Measurements from ENCODE around the gene ARSD. TPM values are rescaled to one million over a fixed set of nuclear protein-coding genes. Genes with fewer than 3 reads are reported as not detected.
"Not testable (repeated sequence)": the region's sequence is repeated elsewhere in the genome, so short reads cannot be mapped to it uniquely, and the experiment has no call there.

Gene ARSD
- total RNA-seq, 2 donors from 2014 or later: 13.2 to 25.3 TPM

DNA sequence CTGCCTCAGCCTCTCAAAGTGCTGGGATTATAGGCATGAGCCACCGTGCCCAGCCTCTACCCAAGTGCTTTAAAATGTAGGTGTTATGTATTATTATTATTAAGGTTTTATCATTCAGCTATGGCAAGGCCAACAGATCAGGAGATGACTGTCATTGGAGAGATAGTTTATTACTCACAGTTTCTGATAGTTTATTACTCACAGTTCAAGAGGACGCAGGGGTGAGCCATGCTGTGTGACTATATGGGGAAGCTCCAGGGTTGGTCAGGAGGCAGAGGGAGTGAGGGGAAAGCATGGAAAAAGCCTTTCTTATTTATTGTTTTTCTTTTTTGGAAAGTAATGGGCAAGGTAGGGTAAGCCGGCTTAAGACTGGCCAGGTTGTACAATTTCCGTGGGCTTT is 25.4 kb upstream of the ARSD start:
- DNase-seq (ENCODE audit: low spot score) (no peak), ATAC-seq (ENCODE audit: insufficient number of reproducible peaks, low FRiP score, low read depth) (no peak)
- H3K9me3 ChIP-seq: no peaks in the 10 kb centered on the region
- H3K36me3 ChIP-seq: no peaks in the 10 kb centered on the region
- TF ChIP-seq, protein P1, sequence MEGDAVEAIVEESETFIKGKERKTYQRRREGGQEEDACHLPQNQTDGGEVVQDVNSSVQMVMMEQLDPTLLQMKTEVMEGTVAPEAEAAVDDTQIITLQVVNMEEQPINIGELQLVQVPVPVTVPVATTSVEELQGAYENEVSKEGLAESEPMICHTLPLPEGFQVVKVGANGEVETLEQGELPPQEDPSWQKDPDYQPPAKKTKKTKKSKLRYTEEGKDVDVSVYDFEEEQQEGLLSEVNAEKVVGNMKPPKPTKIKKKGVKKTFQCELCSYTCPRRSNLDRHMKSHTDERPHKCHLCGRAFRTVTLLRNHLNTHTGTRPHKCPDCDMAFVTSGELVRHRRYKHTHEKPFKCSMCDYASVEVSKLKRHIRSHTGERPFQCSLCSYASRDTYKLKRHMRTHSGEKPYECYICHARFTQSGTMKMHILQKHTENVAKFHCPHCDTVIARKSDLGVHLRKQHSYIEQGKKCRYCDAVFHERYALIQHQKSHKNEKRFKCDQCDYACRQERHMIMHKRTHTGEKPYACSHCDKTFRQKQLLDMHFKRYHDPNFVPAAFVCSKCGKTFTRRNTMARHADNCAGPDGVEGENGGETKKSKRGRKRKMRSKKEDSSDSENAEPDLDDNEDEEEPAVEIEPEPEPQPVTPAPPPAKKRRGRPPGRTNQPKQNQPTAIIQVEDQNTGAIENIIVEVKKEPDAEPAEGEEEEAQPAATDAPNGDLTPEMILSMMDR (IDR thresholded peaks at IDR 0.05): no peak
- H3K27me3 ChIP-seq (replicated peaks; ENCODE audit: insufficient read depth): no peaks in the 10 kb centered on the region
- H3K4me1 ChIP-seq (ENCODE audit: control insufficient read depth in 1 of 2, low read depth in 2 of 2): no peaks in the 10 kb centered on the region
- H3K4me3 ChIP-seq: no peak overlapping the region
- H3K27ac ChIP-seq: no peak overlapping the region

DNA sequence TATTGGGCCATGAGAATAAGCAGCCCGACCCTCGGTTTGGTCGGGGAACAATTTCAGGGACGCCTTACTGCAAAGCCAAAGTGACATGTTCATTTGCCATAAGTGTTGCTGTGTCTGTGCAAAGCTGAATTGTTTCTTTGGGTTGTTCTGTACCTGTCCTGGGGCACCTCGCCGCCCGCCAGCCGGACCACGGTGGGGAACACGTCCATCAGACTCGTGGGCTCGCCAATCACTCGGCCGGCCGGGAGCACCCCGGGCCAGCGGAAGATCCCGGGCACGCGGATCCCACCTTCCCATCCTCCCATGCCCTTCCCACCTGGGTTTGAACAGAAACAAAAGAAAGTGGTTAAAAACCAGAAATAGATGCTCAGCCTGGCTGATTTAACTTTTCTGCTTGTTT is 8.8 kb upstream of the ARSD start:
- not testable (repeated sequence) for DNase-seq (ENCODE audit: low spot score); ATAC-seq (ENCODE audit: insufficient number of reproducible peaks, low FRiP score, low read depth); H3K27me3 ChIP-seq (replicated peaks; ENCODE audit: insufficient read depth); H3K36me3 ChIP-seq; H3K4me1 ChIP-seq (ENCODE audit: control insufficient read depth in 1 of 2, low read depth in 2 of 2); H3K9me3 ChIP-seq; H3K27ac ChIP-seq; H3K4me3 ChIP-seq

DNA sequence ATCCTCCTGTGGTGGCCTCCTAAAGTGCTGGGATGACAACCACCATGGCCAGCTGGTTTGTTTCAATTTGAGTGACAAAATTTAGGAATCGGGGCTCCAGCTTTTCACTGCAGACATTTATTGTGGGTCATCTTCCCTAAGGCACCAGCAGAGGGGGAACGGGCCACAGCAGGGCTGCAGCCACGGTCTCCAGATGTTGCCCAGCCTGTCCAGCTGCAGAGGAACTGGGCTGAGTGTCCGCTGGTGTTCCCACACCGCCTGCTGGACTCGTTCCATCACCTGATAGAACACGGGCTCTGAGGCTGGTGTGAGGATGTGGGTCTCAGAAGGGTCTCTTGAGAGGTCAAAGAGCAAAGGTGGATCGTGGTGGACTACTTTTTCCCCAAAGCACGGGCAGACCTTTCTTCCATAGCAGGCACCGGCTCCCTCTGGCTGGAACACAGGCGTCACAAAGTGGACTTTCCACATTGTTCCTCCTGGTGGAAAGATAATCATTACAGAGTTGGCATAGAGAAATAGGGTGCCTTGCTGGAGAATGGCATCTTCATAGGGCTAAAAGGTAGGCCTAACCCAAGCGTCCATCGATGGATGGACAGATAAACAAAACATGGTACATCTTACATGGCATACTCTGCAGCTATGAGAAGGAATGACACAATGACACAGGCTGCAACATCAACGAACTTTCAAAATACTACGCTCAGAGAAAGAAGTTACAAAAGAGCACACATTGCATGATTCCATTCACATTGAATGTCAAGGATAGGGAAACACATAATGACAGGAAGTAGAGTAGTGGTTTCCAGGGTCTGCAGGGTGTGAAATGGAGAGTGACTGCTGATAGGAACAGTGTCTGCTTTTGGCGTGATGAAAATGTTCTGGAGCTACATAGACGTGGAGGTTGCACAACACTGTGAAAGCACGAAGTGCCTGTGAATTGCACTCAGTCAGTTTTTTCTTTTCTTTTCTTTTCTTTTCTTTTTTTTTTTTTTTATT is 5.9 kb upstream of the ARSD start:
- Histone ChIP-seq H3K4me1 (ENCODE audit: control insufficient read depth in 1 of 2, low read depth in 2 of 2) (no peaks in the 10 kb centered on the region), H3K27me3 (replicated peaks; ENCODE audit: insufficient read depth) (no peaks in the 10 kb centered on the region), H3K4me3 (no peak overlapping the region), H3K36me3 (no peaks in the 10 kb centered on the region), H3K27ac (no peak overlapping the region), H3K9me3 (no peaks in the 10 kb centered on the region)
- TF ChIP-seq, protein P1 (IDR thresholded peaks at IDR 0.05): no peak
- no peak for DNase-seq (ENCODE audit: low spot score)
- no peak for ATAC-seq (ENCODE audit: insufficient number of reproducible peaks, low FRiP score, low read depth)

DNA sequence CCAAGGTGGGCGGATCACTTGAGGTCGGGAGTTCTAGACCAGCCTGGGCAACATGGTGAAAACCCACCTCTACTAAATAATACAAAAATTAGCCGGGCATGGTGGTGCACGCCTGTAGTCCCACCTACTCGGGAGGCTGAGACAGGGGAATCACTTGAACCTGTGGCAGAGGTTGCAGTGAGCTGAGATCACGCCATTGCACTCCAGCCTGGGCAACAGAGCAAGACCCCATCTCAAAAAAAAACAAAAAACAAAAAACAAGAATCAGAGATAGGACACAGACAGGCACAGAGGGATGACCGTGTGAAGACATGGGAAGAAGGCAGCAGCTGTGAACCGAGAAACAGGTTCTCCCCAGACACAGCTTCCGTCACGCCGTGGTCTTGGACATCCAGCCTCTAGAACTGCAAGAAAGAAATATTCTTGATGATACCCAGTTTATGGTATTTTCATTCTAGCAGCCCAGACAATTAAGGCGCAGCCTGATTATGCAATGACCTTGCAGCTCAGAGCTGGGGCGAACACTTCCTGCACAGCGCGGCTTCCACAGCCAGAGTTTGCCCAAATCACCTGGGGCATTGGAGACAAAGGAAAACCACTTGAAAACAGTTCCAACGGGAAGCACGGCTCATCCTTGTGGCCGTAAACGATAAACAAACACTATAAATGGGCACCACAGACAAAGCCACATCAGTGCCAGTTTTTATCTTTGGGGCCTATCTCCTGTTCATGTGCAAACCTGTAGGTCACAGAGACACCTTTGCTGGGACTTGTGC is 4.2 kb upstream of the ARSD start:
- no peak for DNase-seq (ENCODE audit: low spot score)
- no peak overlapping the region for H3K27ac ChIP-seq
- no peaks in the 10 kb centered on the region for H3K9me3 ChIP-seq
- TF ChIP-seq, protein P1 (IDR thresholded peaks at IDR 0.05): no peak
- no peaks in the 10 kb centered on the region for H3K4me1 ChIP-seq (ENCODE audit: control insufficient read depth in 1 of 2, low read depth in 2 of 2)
- no peaks in the 10 kb centered on the region for H3K27me3 ChIP-seq (replicated peaks; ENCODE audit: insufficient read depth)
- ATAC-seq (ENCODE audit: insufficient number of reproducible peaks, low FRiP score, low read depth): no peak
- H3K36me3 ChIP-seq: no peaks in the 10 kb centered on the region
- no peak overlapping the region for H3K4me3 ChIP-seq

DNA sequence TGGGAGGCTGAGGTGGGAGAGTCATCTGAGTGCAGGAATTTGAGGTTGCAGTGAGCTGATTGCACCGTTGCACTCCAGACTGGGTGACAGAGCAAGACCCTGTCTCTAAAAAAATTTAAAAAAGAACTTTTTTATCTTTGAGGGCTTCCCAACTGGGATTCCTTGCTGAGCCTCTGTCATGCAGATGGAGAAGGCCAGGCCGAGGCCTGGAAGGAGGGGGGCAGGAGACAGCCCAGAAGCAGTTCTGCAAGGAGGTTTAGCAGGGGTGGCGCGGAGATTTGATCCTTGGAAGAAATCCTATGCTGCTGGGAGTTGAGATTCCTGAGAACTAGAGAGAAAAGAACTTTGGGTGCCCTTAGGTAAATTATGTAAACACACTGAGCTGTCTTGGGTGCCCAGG is 2.5 kb upstream of the ARSD start:
- Histone ChIP-seq H3K36me3 (no peaks in the 10 kb centered on the region), H3K27ac (no peak overlapping the region), H3K4me3 (no peak overlapping the region), H3K9me3 (no peaks in the 10 kb centered on the region), H3K27me3 (replicated peaks; ENCODE audit: insufficient read depth) (no peaks in the 10 kb centered on the region), H3K4me1 (ENCODE audit: control insufficient read depth in 1 of 2, low read depth in 2 of 2) (no peaks in the 10 kb centered on the region)
- TF ChIP-seq, protein P1 (IDR thresholded peaks at IDR 0.05): no peak
- DNase-seq (ENCODE audit: low spot score) (no peak), ATAC-seq (ENCODE audit: insufficient number of reproducible peaks, low FRiP score, low read depth) (no peak)
